IPS DF 6.9 (cell line): ENCODE measurements around the gene RAB9B.
A peak's percentile ranks its signal among the peaks of the same experiment; 100 is the strongest.

Experiments used
- DNase-seq: peaks from one replicate; pipeline ENCODE4 v3.0.0-alpha.2; 2013; ENCODE audit warnings: low read depth, low spot score
- H3K27ac ChIP-seq: one replicate; pipeline ENCODE4 v1.5.1; 2013; ENCODE audit warnings: low read length, control low read depth
- H3K27me3 ChIP-seq: 2 replicates; pipeline ENCODE4 v1.6.1; 2013; ENCODE audit warnings: mild to moderate bottlenecking, low read length; ENCODE audit not compliant: control insufficient read depth, insufficient read depth
- H3K36me3 ChIP-seq: 2 replicates; pipeline ENCODE4 v1.6.1; 2013; ENCODE audit warnings: low read length; ENCODE audit not compliant: control insufficient read depth, insufficient read depth
- H3K4me1 ChIP-seq: 2 replicates; pipeline ENCODE4 v1.6.1; 2013; ENCODE audit warnings: low read length; ENCODE audit not compliant: control insufficient read depth, insufficient read depth
- H3K4me3 ChIP-seq: 2 replicates; pipeline ENCODE4 v1.5.1; 2013; ENCODE audit warnings: mild to moderate bottlenecking, low read length
- H3K9me3 ChIP-seq: 2 replicates; pipeline ENCODE4 v1.6.1; 2013; ENCODE audit warnings: low read length, inconsistent platforms; ENCODE audit not compliant: control insufficient read depth, insufficient read depth
- WGBS: extraction: QIAGEN DNeasy Blood & Tissue Kit; methylation state at CpG from one replicate; pipeline ENCODE4 v1.1.7; 2013; ENCODE audit warnings: mixed read lengths, missing lambda C conversion rate; ENCODE audit not compliant: insufficient read length, insufficient coverage; 5-methylcytosine and 5-hydroxymethylcytosine counted together

The RAB9B gene

GRCh38 chrX:103831803-103832544, at the start of gene RAB9B:
Gene RAB9B, minus strand, starts transcription at chrX:103832257. Its CDS starts 6,473 bp downstream, at chrX:103825784.
- no peak for DNase-seq
- Histone ChIP-seq H3K36me3 (no peaks in the 10 kb centered on the region), H3K27ac (no peak within 1 kb of the TSS), H3K27me3 (no peaks in the 10 kb centered on the region), H3K4me3 (peak within 1 kb of the TSS; percentile 43; the same call in 1 of the 2 replicates), H3K9me3 (no peaks in the 10 kb centered on the region), H3K4me1 (no peaks in the 10 kb centered on the region)
- WGBS: no CpG with 5 or more reads among the region's 54 CpGs

GRCh38 chrX:103879339-103879738, 47.3 kb upstream of the RAB9B start:
- Histone ChIP-seq H3K27me3 (no peaks in the 10 kb centered on the region), H3K9me3 (no peaks in the 10 kb centered on the region), H3K36me3 (no peaks in the 10 kb centered on the region), H3K4me3 (no peak overlapping the region), H3K27ac (no peak overlapping the region), H3K4me1 (no peaks in the 10 kb centered on the region)
- WGBS: no CpG with 5 or more reads among the region's 2 CpGs
- DNase-seq: no peak

- no peak overlapping the region for H3K27ac ChIP-seq
- no peaks in the 10 kb centered on the region for H3K27me3 ChIP-seq
- DNase-seq: no peak
- no peaks in the 10 kb centered on the region for H3K36me3 ChIP-seq
- WGBS: no CpG with 5 or more reads among the region's 8 CpGs
- H3K4me3 ChIP-seq: no peak overlapping the region
- H3K9me3 ChIP-seq: no peaks in the 10 kb centered on the region
- no peaks in the 10 kb centered on the region for H3K4me1 ChIP-seq
These were observed 46.5 kb upstream of the RAB9B start for GRCh38 chrX:103878466-103879122.

GRCh38 chrX:103877571-103877970, 45.5 kb upstream of the RAB9B start:
- WGBS: no CpG with 5 or more reads among the region's 3 CpGs
- Histone ChIP-seq H3K27me3 (no peaks in the 10 kb centered on the region), H3K27ac (no peak overlapping the region), H3K9me3 (no peaks in the 10 kb centered on the region), H3K36me3 (no peaks in the 10 kb centered on the region), H3K4me1 (no peaks in the 10 kb centered on the region), H3K4me3 (no peak overlapping the region)
- no peak for DNase-seq

- Histone ChIP-seq H3K9me3 (no peaks in the 10 kb centered on the region), H3K4me3 (no peak overlapping the region), H3K27ac (no peak overlapping the region), H3K36me3 (no peaks in the 10 kb centered on the region), H3K27me3 (no peaks in the 10 kb centered on the region), H3K4me1 (no peaks in the 10 kb centered on the region)
- WGBS: no CpG with 5 or more reads among the region's 5 CpGs
- DNase-seq: no peak
These were observed 33.0 kb upstream of the RAB9B start for GRCh38 chrX:103864886-103865534.

- Histone ChIP-seq H3K4me1 (no peaks in the 10 kb centered on the region), H3K27me3 (no peaks in the 10 kb centered on the region), H3K9me3 (no peaks in the 10 kb centered on the region), H3K27ac (no peak overlapping the region), H3K36me3 (no peaks in the 10 kb centered on the region), H3K4me3 (no peak overlapping the region)
- no CpG with 5 or more reads among the region's 3 CpGs for whole genome bisulfite sequencing
- DNase-seq: no peak
These were observed 32.1 kb upstream of the RAB9B start for GRCh38 chrX:103864149-103864548.

- Histone ChIP-seq H3K27ac (no peak overlapping the region), H3K9me3 (no peaks in the 10 kb centered on the region), H3K36me3 (no peaks in the 10 kb centered on the region), H3K27me3 (no peaks in the 10 kb centered on the region), H3K4me3 (no peak overlapping the region), H3K4me1 (no peaks in the 10 kb centered on the region)
- no peak for DNase-seq
These were observed 29.1 kb upstream of the RAB9B start for GRCh38 chrX:103861200-103861599.

- no peak overlapping the region for H3K27ac ChIP-seq
- no peak for DNase-seq
- no peaks in the 10 kb centered on the region for H3K9me3 ChIP-seq
- H3K27me3 ChIP-seq: no peaks in the 10 kb centered on the region
- WGBS: no CpG with 5 or more reads among the region's 1 CpG
- H3K4me1 ChIP-seq: no peaks in the 10 kb centered on the region
- no peak overlapping the region for H3K4me3 ChIP-seq
- H3K36me3 ChIP-seq: no peaks in the 10 kb centered on the region
These were observed 17.5 kb upstream of the RAB9B start for GRCh38 chrX:103849558-103849957.

GRCh38 chrX:103847174-103847870, 15.3 kb upstream of the RAB9B start:
- no peak for DNase-seq
- Histone ChIP-seq H3K4me1 (no peaks in the 10 kb centered on the region), H3K27me3 (no peaks in the 10 kb centered on the region), H3K4me3 (no peak overlapping the region), H3K9me3 (no peaks in the 10 kb centered on the region), H3K36me3 (no peaks in the 10 kb centered on the region), H3K27ac (no peak overlapping the region)
- no CpG with 5 or more reads among the region's 5 CpGs for WGBS

- H3K27me3 ChIP-seq: no peaks in the 10 kb centered on the region
- H3K4me3 ChIP-seq: no peak overlapping the region
- no peaks in the 10 kb centered on the region for H3K4me1 ChIP-seq
- H3K36me3 ChIP-seq: no peaks in the 10 kb centered on the region
- H3K9me3 ChIP-seq: no peaks in the 10 kb centered on the region
- H3K27ac ChIP-seq: no peak overlapping the region
- DNase-seq: no peak
These were observed 14.3 kb upstream of the RAB9B start for GRCh38 chrX:103846386-103846785.
